HG02870 (cell line): ENCODE data around the gene NBEAL2.

ENCODE experiments used
- ATAC-seq: cut with Tn5 transposase; IDR thresholded peaks from one replicate; pipeline ENCODE4 v1.9.1; 2021; ENCODE audit warnings: mild to moderate bottlenecking, moderate library complexity; ENCODE audit not compliant: unreplicated experiment

NBEAL2 gene

DNA sequence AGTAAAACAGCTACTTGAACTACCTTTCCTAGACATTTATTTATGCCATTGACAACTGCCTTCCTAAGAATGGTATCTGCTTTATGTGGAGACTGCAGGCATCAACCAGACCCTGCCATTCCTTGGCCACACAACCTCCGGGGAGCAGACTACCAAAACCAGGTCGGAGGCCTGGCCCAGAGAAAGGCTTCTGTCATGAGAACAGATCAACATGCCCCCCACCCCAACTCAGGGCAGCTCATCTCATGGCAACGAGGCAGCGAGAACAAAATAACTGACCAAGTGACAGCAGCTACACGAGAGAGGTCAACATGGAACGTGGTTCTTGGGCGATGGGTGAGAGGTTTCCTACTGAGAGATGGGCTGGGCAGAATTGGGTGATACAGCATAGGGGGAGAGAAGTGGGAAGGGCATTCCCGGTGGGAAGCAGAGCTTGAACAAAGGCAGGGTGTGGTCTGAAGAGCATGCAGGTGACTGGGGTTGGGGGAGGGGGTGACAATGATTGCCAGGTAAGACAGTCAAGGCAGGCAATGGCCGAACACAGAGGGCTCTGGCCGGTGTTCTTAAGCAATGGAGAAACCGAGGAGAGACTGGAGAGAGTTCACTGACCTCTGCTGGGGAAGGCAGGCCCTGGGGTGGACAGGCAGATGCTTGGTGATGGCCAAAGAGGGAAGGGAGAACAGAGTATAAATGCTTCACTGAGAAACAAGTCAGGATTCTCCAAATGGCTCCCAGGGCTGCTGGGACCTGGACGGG is 36.8 kb upstream of the NBEAL2 start:
- ATAC-seq = no peak

DNA sequence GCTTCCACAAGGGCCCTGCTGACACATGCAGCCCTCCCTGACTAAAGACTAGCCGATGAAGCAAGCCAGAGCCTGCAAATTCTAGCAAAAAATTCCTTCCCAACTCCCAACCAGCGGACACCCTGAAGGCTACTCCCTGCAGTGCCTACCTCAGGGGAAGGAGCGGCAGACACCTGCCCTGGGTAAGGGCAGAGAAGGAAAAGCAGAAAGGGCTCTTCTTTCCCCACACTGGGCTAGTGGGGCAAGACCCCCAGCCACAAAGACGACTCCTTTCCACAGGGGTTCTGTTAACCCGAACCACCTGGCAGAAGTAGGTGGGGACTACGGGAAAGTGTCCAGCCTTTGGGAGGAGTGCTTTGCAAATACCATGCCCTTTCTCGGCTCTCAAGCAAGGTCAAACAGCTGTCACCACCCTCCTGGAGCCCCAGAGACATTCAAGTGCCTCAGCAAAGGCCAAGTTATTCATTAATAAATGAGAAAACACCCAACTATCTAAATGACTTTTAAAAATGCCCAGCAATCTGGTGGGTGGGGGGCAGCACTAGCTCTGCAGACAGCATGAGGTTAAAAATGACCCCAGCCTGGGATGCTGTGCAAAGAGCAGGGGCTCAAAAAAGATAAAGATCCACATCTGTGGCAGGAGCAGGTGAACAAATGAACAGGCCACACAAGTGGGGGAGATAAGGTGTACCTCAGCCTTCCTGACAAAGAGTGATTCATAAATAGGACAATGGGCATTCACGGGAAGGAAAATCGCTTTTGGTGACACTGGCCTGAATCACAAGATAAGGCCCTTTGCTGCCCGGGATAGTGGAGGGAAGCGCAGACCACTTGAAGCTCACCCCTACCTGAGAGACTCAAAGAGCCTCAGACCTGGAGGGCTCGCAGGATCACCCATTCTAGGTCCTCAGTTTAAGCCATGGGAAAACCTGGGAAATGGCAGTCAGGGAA is 36.0 kb upstream of the NBEAL2 start:
- no peak for ATAC-seq

DNA sequence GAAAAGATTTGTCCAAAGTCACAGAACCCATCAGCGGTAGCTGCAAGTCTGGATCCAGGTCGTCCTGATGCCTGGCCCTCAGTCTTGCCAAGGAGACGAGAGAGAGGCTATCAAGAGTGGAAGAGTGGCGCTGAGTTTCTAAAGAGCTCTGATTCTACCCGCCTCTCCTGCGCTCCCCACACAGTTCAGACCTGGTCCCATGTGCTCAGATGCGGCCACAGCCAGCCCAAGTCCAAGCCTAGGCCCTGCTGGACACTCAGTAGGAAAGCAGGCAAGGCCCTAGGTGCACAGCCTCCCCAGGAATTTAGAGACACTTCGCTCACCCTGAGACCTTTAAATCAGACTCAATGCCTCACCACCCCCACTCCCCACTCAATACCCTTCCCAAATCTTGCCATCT is 35.3 kb upstream of the NBEAL2 start:
- ATAC-seq = no peak

DNA sequence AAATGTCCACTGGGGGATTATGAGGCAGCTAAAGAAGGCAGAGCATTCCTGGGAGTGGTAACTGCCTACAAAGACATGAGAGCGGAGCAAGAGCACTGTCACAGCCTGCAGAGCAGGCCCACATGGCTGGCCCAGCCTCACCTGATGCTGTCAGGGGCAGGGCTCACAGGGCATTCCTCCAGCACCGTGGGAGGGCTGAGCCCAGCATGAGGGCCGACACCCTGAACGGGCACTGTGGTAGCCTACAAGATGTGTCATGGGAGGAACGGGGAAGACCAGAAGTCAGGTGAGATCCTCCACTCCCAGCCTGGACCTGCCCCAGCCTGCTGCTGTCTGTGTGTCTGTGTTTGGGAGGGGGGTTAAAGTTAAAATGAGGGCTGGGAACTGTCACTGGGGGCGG is 33.0 kb upstream of the NBEAL2 start:
- ATAC-seq = no peak

DNA sequence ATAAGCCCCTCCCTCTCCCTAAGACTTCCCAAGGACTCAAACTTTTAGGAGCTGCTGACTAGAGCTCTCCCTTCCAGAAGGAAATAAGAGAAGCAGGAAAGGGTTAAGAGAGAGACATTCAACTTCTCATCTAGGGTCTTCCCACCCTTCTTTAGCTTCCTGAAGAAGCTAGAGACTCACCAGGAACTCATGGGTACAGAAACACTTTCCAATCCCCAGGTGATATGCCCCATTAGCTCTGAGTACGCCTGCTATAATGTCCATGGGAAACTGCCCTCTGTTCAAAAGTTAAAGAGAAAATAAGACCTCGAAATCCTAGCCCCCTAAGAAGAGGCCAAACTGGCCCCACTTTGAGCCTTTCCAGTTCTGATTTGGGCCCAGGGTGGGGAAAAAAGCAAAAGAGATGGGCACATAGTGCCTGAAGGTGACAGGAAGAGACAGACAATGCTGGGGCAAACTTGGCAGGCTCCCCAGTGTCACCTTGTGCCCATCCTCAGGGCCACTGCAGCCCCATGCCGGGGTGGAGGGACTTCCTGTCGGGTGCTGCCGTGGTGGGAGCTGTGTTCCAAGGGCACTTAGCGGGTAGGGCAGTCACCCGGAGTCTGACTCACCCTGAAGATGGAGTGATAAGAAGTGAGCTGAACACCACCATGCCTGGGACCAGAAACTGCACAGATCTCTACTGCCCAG is 32.5 kb upstream of the NBEAL2 start:
- ATAC-seq = no peak

DNA sequence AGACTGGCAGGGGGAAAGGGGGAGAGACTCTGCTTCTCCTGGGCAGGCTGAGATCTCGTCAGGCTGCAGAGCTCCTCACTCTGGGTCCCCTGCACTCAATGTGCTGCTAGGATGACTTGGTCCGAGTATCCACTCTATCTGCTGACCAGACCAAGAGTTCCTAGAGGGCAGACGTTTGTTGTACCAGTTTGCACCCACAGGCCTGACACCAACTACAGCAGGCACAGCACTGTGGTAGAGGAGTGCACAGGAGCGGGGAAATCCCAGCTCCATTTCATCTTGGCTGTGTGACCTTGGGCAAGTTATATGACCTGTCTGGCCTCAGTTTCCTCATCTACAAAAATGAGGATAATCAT is 31.9 kb upstream of the NBEAL2 start:
- ATAC-seq = no peak

DNA sequence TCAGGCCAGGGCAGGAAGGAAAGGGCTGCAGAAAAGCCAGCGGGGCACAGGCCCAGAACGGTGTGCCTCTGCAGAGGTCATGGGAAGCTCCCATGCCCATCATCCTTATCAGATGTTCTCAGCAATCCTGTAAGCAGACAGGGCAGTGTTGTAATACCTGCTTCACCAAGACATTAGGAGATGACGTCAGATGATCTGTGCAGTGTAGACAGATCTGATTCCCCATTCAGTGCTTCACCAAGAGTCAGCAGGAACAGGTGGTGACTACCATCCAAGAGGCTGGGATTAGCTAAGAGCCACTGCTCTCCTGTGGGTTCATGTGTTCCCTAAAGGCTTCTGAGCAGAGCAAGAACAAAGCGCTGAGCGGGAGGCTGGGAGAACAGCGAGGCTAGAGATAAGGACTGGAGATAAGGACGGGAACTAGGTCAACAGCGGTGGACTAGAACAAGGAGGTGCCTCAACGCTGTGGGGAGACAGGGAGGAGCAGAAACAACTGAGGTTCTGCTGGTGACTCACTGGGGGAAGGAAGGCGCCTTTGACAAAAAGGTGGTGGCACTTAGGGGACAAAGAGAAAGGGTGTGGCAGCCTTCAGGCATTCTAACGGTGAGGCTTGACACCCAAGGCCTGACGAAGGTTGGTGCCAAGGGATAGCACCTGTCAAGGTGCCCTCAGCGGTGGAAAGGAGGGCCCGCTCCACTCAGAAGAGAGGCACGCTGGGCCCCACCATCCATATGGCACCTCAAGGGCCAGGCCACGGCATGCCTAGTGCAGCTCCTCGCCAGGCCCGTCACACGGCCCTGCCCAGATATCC is 31.3 kb upstream of the NBEAL2 start:
- ATAC-seq = no peak

DNA sequence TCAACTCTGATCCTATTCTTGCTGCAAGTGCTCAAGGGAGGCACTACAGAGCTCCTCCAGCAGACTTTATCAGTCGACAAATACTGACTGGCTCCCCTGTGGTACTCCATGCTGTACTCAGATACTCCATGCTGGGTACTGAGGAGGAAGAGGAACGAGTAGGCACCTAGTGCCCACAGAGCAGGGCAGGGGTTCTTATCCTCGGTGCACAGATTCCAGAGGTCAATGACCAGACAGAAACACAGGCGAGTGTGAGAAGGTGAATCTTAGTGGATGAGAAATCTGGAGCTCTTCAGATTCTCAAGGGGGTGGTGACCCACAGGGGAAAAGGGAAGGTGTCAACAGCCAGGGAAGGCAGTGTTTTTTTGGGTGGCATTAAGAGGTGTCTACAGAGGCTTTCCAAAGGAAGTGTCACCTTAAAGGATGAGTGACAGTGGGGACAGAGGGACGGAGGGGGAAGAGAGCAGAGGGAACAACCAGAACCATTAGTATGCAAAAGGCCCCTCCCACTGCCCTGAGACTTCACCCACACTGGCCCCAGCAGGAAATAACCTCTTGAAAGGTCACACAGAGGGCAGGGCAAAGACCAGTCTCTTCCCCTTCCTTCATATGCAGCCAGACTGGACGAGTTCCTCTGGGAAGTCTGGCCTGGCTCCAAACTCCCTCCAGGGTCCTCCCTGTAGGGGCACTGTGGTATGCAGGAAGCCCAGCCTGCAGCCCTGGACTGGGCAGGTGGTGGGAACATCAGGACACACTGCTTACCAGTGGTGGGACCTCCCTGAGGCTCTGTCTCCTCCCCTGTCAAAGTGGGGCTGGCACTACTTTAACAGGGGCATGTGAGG is 30.4 kb upstream of the NBEAL2 start:
- ATAC-seq = no peak

DNA sequence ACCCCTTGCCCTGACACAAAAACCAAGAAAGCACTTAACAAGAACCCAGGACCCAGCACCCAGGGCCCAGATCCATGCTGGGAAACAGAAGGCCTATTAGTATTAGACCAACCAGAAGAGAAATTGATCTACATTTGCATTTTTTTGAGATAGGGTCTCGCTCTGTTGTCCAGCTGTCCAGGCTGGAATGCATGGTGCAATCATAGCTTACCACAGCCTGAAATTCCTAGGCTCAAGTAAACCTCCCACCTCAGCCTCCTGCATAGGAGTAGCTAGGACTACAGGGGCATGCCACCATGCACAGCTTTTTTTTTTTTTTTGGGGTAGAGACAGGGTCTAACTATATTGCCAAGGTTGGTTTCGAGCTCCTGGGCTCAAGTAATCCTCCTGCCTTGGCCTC is 29.3 kb upstream of the NBEAL2 start:
- ATAC-seq = no peak

DNA sequence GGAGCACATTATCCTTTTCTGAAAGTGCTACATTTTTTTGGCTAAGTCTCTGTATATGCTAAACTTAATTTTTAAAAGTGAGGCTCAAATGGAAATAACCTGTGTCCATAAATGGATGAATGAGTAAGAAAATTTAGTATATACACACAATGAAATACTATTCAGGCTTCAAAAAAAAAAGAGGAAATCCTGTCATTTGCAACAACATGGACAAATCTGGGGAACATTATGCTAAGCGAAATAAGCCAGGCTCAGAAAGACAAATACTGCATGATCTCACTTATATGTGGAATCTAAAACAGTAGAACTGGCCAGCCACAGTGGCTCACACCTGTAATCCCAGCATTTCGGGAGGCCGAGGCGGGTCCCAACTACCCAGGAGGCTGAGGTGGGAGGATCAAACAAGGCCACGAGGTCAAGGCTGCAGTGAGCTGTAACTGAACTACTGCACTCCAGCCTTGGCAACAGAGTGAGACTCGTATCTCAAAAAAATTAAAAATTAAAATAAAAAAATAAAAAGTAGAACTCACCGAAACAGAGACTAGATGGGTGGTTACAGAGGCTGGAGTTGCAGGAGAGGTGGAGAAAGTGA is 28.7 kb upstream of the NBEAL2 start:
- no peak for ATAC-seq

DNA sequence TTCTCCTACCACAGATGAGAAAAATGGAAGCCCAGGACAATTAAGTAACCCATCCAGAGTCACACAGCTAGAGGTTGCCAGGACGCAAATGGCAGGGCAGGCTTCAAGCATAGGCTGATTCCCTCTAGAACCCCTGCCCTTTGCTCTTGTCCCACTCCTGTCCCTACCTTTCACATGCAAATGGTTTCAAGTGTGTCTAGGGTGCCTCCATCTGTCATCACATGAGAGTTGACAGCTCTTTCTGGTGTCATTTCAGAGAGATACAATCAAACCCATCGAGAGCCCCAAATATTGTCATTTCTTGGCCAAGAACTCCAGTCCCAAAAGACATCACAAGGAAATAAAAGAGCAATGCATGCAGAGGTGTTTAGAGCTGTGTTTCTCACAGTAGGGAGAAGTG is 26.7 kb upstream of the NBEAL2 start:
- ATAC-seq = no peak

DNA sequence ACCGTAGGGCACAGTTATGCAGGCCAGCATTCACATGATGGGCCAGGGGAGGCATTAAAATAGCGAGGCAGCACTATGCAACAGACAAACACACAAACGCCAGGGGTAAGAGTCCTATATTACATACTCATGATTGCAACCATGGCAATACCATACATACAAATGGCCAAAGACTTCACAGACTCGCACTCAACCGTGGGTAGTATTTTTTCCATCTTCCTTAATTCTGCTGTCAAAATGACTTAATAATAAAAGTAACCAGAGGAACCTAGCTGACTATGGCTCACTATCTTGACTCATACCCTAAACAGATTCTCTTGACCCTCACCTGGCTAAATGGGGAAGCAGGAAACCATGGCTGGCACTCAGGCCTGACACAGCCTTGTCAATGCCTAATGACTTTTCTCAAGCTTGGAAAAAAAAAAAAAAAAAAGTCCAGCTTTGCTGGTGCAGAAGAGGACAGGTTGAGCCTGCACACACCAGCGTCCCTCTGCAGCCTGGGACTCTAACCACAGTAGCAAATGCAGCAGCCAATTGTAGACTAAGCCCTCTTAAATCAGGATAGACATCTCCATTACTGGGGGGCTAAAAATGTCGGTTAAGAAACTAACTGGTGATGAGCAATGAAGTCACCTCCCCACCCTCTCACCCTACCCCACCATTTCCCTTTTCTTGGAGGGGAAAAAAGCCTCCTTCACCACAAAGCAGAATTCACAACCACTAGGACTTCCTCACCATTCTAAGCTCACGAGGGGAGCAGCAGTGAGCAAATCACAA is 26.0 kb upstream of the NBEAL2 start:
- ATAC-seq = no peak

DNA sequence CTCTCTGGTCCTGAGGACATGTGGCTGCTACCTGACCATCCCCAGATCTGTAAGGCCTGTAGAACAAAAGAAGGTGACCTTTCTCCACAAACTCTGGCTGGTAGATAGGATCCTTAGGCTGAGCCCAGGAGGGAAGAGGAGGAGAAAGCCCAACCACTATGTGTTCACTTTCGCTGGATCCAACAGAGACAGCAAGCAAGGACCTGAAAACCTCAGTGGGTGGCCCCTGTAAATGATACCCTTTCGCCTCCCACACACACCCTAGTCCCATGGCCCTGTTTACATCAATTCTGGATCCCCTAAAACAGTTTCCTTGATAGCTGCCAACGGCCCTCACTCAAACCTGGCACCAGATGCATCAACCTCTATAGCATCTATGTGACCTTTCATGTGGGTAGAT is 25.3 kb upstream of the NBEAL2 start:
- no peak for ATAC-seq

DNA sequence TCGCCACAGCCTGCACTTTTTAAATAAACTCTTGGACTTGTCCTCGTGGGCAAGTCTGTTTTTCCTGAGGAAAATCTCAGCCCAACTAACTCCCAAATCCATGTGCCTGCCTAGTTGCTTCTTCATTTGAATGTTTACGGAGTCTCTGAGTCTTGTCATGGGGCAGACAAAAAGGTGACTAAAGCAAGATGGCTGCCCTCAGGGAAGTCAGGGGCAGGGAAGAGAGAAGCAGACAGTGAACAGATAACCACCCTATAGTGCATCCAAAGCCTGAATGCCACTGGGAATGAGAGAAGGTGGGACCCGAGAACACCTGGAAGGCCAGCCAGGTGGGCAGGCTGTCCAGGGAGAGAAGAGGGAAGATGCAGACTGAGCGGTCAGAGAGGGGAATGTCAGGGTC is 24.3 kb upstream of the NBEAL2 start:
- ATAC-seq = no peak

DNA sequence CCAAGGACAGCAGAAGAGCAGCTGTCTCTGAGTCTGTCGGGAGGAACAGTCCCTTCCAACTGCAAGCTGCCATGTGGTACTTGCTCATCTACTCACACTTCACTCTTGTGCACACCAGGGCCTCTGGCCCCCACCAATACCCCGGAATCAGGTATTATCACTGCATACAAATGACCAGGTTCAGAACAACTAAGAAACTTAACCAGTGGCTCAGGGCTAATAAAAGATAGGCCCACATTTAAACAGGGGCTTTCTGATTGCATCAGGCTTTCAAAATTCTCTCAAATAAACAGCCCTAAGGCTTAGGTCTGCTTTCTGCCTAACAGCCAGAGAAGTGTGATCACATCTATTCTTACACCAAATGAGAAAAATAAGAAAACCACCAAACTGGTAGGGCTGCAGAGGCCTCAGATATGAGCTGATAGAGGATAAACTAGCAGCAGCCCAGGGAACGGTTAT is 23.6 kb upstream of the NBEAL2 start:
- no peak for ATAC-seq

DNA sequence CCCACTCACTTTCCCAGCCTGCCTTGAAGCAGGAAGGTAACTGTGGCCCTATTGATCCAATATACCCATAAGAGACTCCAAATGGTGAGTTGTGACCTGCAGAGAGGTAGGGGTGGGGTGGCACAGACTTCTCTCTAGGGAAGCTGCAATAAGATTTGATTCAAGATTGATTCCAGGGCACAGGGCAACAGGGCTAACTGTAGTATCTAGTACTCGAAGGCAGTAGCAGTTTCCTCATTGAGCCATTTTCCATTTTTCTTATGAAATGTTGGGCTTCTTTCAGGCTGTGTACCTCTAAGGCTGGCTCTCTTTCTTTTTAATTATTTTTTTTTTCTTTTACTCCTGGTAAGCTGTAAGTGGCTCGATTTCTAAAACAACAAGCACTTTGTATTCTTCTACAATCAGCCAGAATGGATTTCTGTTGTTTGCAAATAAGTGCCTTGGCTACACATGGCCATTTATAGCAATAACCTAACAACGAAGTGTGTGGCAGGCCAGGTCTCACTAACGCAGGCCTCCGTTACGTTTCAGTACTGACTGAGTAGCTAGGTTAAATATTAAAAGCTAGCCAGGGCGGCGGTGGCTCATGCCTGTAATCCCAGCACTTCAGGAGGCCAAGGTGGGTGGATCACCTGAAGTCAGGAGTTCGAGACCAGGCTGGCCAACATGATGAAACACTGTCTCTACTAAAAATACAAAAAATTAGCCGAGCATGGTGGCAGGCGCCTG is 22.2 kb upstream of the NBEAL2 start:
- no peak for ATAC-seq

DNA sequence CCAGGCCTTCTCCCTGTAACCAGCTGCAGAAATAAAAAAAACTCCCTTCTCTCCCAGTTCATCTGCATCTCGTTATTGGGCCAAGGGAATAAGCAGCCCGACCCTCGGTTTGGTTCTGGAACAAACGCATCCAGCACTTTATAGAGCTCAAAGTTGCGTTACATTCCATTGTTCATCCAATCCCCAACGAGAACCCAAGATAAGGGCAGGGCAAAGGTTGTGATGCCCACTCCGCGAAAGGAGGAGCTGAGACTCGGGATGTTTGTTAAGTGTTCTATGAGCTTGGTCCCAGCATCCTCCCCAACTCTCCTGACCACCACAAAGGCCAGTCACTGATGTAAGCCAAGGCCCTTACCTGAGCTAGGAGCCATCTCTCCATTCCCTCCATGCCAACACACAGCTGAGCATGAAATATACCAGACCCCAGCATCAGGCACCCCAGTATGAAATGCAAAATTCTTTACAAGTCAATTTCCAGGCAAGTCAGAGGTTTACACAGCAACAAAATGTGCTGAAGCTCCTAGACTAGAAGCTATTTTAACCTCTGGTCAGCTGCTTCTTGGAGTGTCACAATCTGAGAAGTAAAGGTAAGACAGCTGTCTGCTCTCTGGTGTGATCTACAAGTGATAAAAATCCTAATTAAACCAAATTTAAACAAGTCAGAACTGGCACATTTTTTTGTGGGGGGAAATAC is 20.9 kb upstream of the NBEAL2 start:
- no peak for ATAC-seq

DNA sequence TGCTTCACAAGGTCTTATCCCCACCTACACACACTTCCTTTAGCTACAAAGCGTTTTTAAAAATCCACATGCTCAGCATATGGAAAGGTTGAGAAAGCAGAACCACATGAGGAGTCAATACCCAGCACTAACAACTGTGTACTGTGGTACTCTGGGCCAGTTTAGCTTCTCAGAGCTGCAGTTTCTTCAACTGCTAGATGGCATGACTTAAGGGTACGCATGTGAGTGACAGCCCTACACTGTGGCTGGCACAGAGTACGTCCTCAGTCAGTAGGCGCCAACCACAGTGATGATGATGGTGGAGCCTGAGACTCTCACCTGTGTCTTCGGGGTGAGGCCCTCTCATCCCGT is 20.3 kb upstream of the NBEAL2 start:
- ATAC-seq = no peak
